Measurements from ENCODE around the gene MLLT10. TPM values are rescaled to one million over a fixed set of nuclear protein-coding genes. Genes with fewer than 3 reads are reported as not detected.
"Not testable (repeated sequence)": the region's sequence is repeated elsewhere in the genome, so short reads cannot be mapped to it uniquely, and the experiment has no call there.

Gene MLLT10
- total RNA-seq, 1 donor from 2014 or later = 50.9 TPM

DNA sequence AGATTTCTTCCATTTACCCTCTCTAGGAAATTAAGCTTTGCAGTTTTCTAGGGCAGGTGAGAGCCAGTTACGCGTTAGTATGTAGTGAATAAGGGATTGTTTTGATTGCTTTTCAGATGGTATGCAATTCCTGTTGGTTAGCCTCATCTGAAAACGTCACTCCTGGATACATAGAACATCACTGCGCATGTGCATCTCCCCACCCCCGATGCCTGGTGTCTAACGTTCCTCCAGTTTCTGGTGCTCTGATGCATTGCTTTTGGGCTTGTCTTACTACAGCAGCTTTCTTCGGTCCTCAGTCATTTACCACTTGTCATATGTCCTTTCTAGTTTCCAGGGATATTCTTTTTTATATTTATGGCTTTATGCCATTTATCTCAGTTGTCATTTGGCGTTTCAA, 22.5 kb downstream of the MLLT10 start:
- H3K4me1 Mint-ChIP-seq (ENCODE audit: low read depth, unreplicated experiment) = peaks cover 13% of the 10 kb centered on the region
- H3K9me3 Mint-ChIP-seq (ENCODE audit: unreplicated experiment) = peaks cover 6% of the 10 kb centered on the region
- peaks cover 3% of the 10 kb centered on the region for H3K27me3 Mint-ChIP-seq (ENCODE audit: unreplicated experiment)
- H3K36me3 Mint-ChIP-seq (ENCODE audit: unreplicated experiment) = no peaks in the 10 kb centered on the region
- TF ChIP-seq CTCF (IDR thresholded peaks at IDR 0.05; ENCODE audit: partially characterized antibody, unreplicated experiment) = no peak
- H3K27ac Mint-ChIP-seq (ENCODE audit: unreplicated experiment) = no peak overlapping the region
- no peak overlapping the region for H3K4me3 Mint-ChIP-seq (ENCODE audit: unreplicated experiment)
- no peak for DNase-seq

DNA sequence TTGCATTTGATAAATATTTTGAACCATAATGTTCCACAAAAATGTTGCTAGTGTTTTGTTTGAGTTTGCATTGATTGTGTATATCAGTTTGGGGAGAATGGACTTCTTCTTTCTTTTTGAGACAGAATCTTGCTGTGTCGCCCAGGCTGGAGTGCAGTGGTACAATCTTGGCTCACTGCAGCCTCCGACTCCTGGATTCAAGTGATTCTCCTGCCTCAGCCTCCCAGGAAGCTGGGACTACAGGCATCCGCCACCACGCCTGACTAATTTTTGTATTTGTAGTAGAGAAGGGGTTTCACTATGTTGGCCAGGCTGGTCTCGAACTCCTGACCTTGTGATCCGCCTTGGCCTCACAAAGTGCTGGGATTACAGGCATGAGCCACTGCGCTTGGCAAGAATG, 25.0 kb downstream of the MLLT10 start:
- not testable (repeated sequence) for H3K4me3 Mint-ChIP-seq (ENCODE audit: unreplicated experiment); H3K27me3 Mint-ChIP-seq (ENCODE audit: unreplicated experiment); H3K27ac Mint-ChIP-seq (ENCODE audit: unreplicated experiment); DNase-seq; H3K9me3 Mint-ChIP-seq (ENCODE audit: unreplicated experiment); H3K36me3 Mint-ChIP-seq (ENCODE audit: unreplicated experiment); H3K4me1 Mint-ChIP-seq (ENCODE audit: low read depth, unreplicated experiment)

DNA sequence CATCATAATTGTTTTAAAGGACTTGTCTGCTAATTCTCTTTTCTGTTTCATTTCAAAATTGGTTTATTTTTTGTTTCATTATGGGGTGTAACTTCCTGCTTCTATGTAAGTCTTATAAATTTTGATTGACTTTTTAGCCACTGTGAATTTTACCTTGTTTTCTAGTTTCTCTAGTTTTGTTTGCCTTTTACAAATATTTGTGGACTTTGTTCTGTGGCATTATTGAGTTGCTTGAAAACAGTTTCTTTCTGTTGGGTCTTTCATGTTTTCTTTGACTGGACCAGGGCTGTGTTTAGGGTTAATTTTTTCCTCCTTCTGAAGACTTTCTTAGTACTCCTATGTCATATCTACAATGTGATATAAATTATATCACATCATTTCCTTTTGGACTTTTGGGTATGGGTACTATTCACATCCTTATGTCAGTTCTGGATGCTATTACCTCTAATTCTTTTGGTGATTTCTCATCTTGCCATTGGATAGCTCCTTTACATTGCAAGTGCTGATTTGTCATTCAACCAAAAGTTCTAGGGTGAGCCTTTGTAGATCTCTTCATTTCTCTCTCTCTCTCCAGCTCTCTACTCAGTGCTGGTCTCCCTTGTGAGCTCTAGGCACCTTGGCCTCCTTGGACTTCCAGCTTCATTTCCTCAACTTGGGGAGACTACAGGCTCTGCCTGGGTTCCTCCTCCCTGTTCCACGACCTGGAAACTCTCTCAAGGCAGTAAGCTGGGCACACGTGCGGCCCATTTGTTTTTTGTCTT, 36.9 kb downstream of the MLLT10 start:
- Mint-ChIP-seq H3K27ac (ENCODE audit: unreplicated experiment) (no peak overlapping the region), H3K27me3 (ENCODE audit: unreplicated experiment) (peaks cover 2% of the 10 kb centered on the region), H3K9me3 (ENCODE audit: unreplicated experiment) (no peaks in the 10 kb centered on the region), H3K4me3 (ENCODE audit: unreplicated experiment) (peak overlapping the region; percentile 30), H3K4me1 (ENCODE audit: low read depth, unreplicated experiment) (peaks cover 4% of the 10 kb centered on the region), H3K36me3 (ENCODE audit: unreplicated experiment) (no peaks in the 10 kb centered on the region)
- no peak for TF ChIP-seq CTCF (IDR thresholded peaks at IDR 0.05; ENCODE audit: partially characterized antibody, unreplicated experiment)
- no peak for DNase-seq

DNA sequence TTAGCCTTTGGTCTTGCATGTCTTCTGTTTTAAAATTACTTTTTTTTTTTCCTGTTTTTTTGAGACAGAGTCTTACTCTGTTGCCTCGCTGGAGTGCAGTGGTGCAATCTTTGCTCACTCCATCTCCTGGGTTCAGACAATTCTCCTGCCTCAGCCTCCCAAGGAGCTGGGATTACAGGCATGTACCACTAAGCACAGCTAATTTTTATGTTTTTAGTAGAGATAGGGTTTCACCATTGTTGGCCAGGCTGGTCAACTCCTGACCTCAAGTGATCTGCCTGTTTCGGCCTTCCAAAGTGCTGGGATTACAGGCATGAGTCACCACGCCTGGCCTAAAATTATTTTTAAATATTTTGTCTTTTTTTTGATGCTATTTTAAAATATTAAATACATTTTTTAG, 38.5 kb downstream of the MLLT10 start:
- Mint-ChIP-seq H3K36me3 (ENCODE audit: unreplicated experiment) (no peaks in the 10 kb centered on the region), H3K27me3 (ENCODE audit: unreplicated experiment) (peaks cover 2% of the 10 kb centered on the region), H3K9me3 (ENCODE audit: unreplicated experiment) (peaks cover 2% of the 10 kb centered on the region), H3K27ac (ENCODE audit: unreplicated experiment) (no peak overlapping the region), H3K4me1 (ENCODE audit: low read depth, unreplicated experiment) (peaks cover 7% of the 10 kb centered on the region), H3K4me3 (ENCODE audit: unreplicated experiment) (no peak overlapping the region)
- no peak for TF ChIP-seq CTCF (IDR thresholded peaks at IDR 0.05; ENCODE audit: partially characterized antibody, unreplicated experiment)
- DNase-seq = no peak

- H3K4me1 Mint-ChIP-seq (ENCODE audit: low read depth, unreplicated experiment); DNase-seq; H3K27ac Mint-ChIP-seq (ENCODE audit: unreplicated experiment); H3K4me3 Mint-ChIP-seq (ENCODE audit: unreplicated experiment); H3K27me3 Mint-ChIP-seq (ENCODE audit: unreplicated experiment); H3K36me3 Mint-ChIP-seq (ENCODE audit: unreplicated experiment); H3K9me3 Mint-ChIP-seq (ENCODE audit: unreplicated experiment): not testable (repeated sequence)
Measured at GRCh38 chr10:21574514-21574913, 40.5 kb downstream of the MLLT10 start.

- no peaks in the 10 kb centered on the region for H3K36me3 Mint-ChIP-seq (ENCODE audit: unreplicated experiment)
- peaks cover 2% of the 10 kb centered on the region for H3K9me3 Mint-ChIP-seq (ENCODE audit: unreplicated experiment)
- no peak overlapping the region for H3K4me3 Mint-ChIP-seq (ENCODE audit: unreplicated experiment)
- H3K27me3 Mint-ChIP-seq (ENCODE audit: unreplicated experiment) = no peaks in the 10 kb centered on the region
- peaks cover 3% of the 10 kb centered on the region for H3K4me1 Mint-ChIP-seq (ENCODE audit: low read depth, unreplicated experiment)
- DNase-seq = no peak
- peak overlapping the region; percentile 1 for H3K27ac Mint-ChIP-seq (ENCODE audit: unreplicated experiment)
- TF ChIP-seq CTCF (IDR thresholded peaks at IDR 0.05; ENCODE audit: partially characterized antibody, unreplicated experiment) = no peak
Measured at GRCh38 chr10:21579291-21579690, 45.3 kb downstream of the MLLT10 start.

DNA sequence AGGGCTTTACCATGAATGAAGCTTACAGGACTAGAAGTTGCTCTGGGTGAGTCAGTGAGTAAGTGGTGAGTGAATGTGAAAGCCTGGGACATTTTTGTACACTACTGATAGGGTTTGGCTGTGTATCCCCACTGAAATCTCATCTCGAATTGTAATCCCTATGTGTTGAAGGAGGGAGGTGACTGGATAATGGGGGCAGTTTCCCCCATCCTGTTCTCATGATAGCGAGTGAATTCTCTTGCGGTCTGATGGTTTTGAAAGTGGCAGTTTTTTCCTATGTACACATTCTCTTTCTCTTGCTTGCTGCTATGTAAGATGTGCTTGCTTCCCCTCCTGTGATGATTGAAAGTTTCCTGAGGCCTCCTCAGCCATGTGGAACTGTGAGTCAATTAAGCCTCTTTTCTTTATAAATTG, 47.4 kb downstream of the MLLT10 start:
- H3K9me3 Mint-ChIP-seq (ENCODE audit: unreplicated experiment); H3K4me3 Mint-ChIP-seq (ENCODE audit: unreplicated experiment); DNase-seq; H3K27me3 Mint-ChIP-seq (ENCODE audit: unreplicated experiment); H3K4me1 Mint-ChIP-seq (ENCODE audit: low read depth, unreplicated experiment); H3K27ac Mint-ChIP-seq (ENCODE audit: unreplicated experiment); H3K36me3 Mint-ChIP-seq (ENCODE audit: unreplicated experiment): not testable (repeated sequence)
